GM12801 (cell line): ENCODE measurements around the gene CAMTA1.

Experiments used
- CTCF ChIP-seq: IDR thresholded peaks from one replicate; pipeline ENCODE4 v1.5.1; 2011; ENCODE audit warnings: control low read depth; ENCODE audit not compliant: insufficient read length; ENCODE audit errors: extremely low read depth

Gene CAMTA1

GRCh38 chr1:7560128-7560527 is 774.9 kb downstream of the CAMTA1 start:
- TF ChIP-seq CTCF = no peak

GRCh38 chr1:7560601-7561181 is 775.4 kb downstream of the CAMTA1 start:
- TF ChIP-seq CTCF = no peak

GRCh38 chr1:7561331-7561921 is 776.2 kb downstream of the CAMTA1 start:
- no peak for TF ChIP-seq CTCF

GRCh38 chr1:7561936-7562728 is 776.9 kb downstream of the CAMTA1 start:
- no peak for TF ChIP-seq CTCF

GRCh38 chr1:7562729-7563605 is 777.7 kb downstream of the CAMTA1 start:
- no peak for TF ChIP-seq CTCF

GRCh38 chr1:7564137-7564536 is 778.9 kb downstream of the CAMTA1 start:
- no peak for TF ChIP-seq CTCF
